ENCODE results near the gene EPM2AIP1.

EPM2AIP1 gene

GRCh38 chr3:36993326-36994283, 674 bp upstream of the EPM2AIP1 start, which contains the start of gene MLH1:
MLH1 (plus strand) TSS chr3:36993518; CDS start chr3:36993548, 30 bp downstream.
- Histone ChIP-seq H3K9me3 (ENCODE audit: control insufficient read depth, low read length) (no peaks in the 10 kb centered on the region), H3K4me3 (ENCODE audit: insufficient read depth, low read depth, low read length) (peak within 1 kb of the TSS; percentile 96), H3K27ac (ENCODE audit: insufficient read depth, low read depth, low read length, poor library complexity, severe bottlenecking) (peak within 1 kb of the TSS; percentile 98), H3K4me1 (ENCODE audit: control insufficient read depth, insufficient read depth, low read length) (peaks cover 26% of the 10 kb centered on the region), H3K27me3 (ENCODE audit: control insufficient read depth, insufficient read depth, low read length, poor library complexity, severe bottlenecking) (no peaks in the 10 kb centered on the region), H3K36me3 (ENCODE audit: control insufficient read depth, insufficient read depth, low read length) (peaks cover 5% of the 10 kb centered on the region)
- 2% methylated on average over 47 of the region's 47 CpGs for WGBS, 2 experiments

GRCh38 chr3:36991923-36992805, 767 bp downstream of the EPM2AIP1 start:
- Histone ChIP-seq H3K27ac (ENCODE audit: insufficient read depth, low read depth, low read length, poor library complexity, severe bottlenecking) (peak overlapping the region; percentile 98), H3K27me3 (ENCODE audit: control insufficient read depth, insufficient read depth, low read length, poor library complexity, severe bottlenecking) (no peaks in the 10 kb centered on the region), H3K36me3 (ENCODE audit: control insufficient read depth, insufficient read depth, low read length) (peaks cover under 1% of the 10 kb centered on the region), H3K9me3 (ENCODE audit: control insufficient read depth, low read length) (no peaks in the 10 kb centered on the region), H3K4me1 (ENCODE audit: control insufficient read depth, insufficient read depth, low read length) (peaks cover 26% of the 10 kb centered on the region), H3K4me3 (ENCODE audit: insufficient read depth, low read depth, low read length) (peak overlapping the region; percentile 96)
- WGBS, 2 experiments = 5 to 8% methylated on average over 24 of the region's 24 CpGs

GRCh38 chr3:36991147-36991546, 1.8 kb downstream of the EPM2AIP1 start:
- no peaks in the 10 kb centered on the region for H3K27me3 ChIP-seq (ENCODE audit: control insufficient read depth, insufficient read depth, low read length, poor library complexity, severe bottlenecking)
- peaks cover 26% of the 10 kb centered on the region for H3K4me1 ChIP-seq (ENCODE audit: control insufficient read depth, insufficient read depth, low read length)
- peak overlapping the region; percentile 96 for H3K4me3 ChIP-seq (ENCODE audit: insufficient read depth, low read depth, low read length)
- no peaks in the 10 kb centered on the region for H3K9me3 ChIP-seq (ENCODE audit: control insufficient read depth, low read length)
- WGBS, 2 experiments = 73 to 85% methylated on average over 3 of the region's 3 CpGs
- H3K36me3 ChIP-seq (ENCODE audit: control insufficient read depth, insufficient read depth, low read length) = peaks cover 5% of the 10 kb centered on the region
- H3K27ac ChIP-seq (ENCODE audit: insufficient read depth, low read depth, low read length, poor library complexity, severe bottlenecking) = no peak overlapping the region

- Histone ChIP-seq H3K4me1 (ENCODE audit: control insufficient read depth, insufficient read depth, low read length) (peaks cover 26% of the 10 kb centered on the region), H3K27ac (ENCODE audit: insufficient read depth, low read depth, low read length, poor library complexity, severe bottlenecking) (no peak overlapping the region), H3K36me3 (ENCODE audit: control insufficient read depth, insufficient read depth, low read length) (peaks cover 11% of the 10 kb centered on the region), H3K27me3 (ENCODE audit: control insufficient read depth, insufficient read depth, low read length, poor library complexity, severe bottlenecking) (no peaks in the 10 kb centered on the region), H3K4me3 (ENCODE audit: insufficient read depth, low read depth, low read length) (peak overlapping the region; percentile 13), H3K9me3 (ENCODE audit: control insufficient read depth, low read length) (no peaks in the 10 kb centered on the region)
Measured at GRCh38 chr3:36989568-36989967, 3.4 kb downstream of the EPM2AIP1 start.

- Histone ChIP-seq H3K4me1 (ENCODE audit: control insufficient read depth, insufficient read depth, low read length) (peaks cover 26% of the 10 kb centered on the region), H3K27me3 (ENCODE audit: control insufficient read depth, insufficient read depth, low read length, poor library complexity, severe bottlenecking) (no peaks in the 10 kb centered on the region), H3K27ac (ENCODE audit: insufficient read depth, low read depth, low read length, poor library complexity, severe bottlenecking) (no peak overlapping the region), H3K36me3 (ENCODE audit: control insufficient read depth, insufficient read depth, low read length) (peaks cover 11% of the 10 kb centered on the region), H3K4me3 (ENCODE audit: insufficient read depth, low read depth, low read length) (peak overlapping the region; percentile 13), H3K9me3 (ENCODE audit: control insufficient read depth, low read length) (no peaks in the 10 kb centered on the region)
- WGBS, 2 experiments = 92 to 94% methylated on average over 2 to 3 of the region's 3 CpGs
Measured at GRCh38 chr3:36989005-36989404, 3.9 kb downstream of the EPM2AIP1 start.

- Histone ChIP-seq H3K4me1 (ENCODE audit: control insufficient read depth, insufficient read depth, low read length) (peaks cover 26% of the 10 kb centered on the region), H3K4me3 (ENCODE audit: insufficient read depth, low read depth, low read length) (no peak overlapping the region), H3K27me3 (ENCODE audit: control insufficient read depth, insufficient read depth, low read length, poor library complexity, severe bottlenecking) (no peaks in the 10 kb centered on the region), H3K27ac (ENCODE audit: insufficient read depth, low read depth, low read length, poor library complexity, severe bottlenecking) (no peak overlapping the region), H3K9me3 (ENCODE audit: control insufficient read depth, low read length) (no peaks in the 10 kb centered on the region), H3K36me3 (ENCODE audit: control insufficient read depth, insufficient read depth, low read length) (peaks cover 16% of the 10 kb centered on the region)
- WGBS, 2 experiments = 91 to 95% methylated on average over 2 of the region's 2 CpGs
Measured at GRCh38 chr3:36988356-36988755, 4.6 kb downstream of the EPM2AIP1 start.

- H3K36me3 ChIP-seq (ENCODE audit: control insufficient read depth, insufficient read depth, low read length) = peaks cover 12% of the 10 kb centered on the region
- no peak overlapping the region for H3K27ac ChIP-seq (ENCODE audit: insufficient read depth, low read depth, low read length, poor library complexity, severe bottlenecking)
- H3K9me3 ChIP-seq (ENCODE audit: control insufficient read depth, low read length) = no peaks in the 10 kb centered on the region
- H3K4me1 ChIP-seq (ENCODE audit: control insufficient read depth, insufficient read depth, low read length) = no peaks in the 10 kb centered on the region
- 91 to 93% methylated on average over 4 of the region's 4 CpGs for WGBS, 2 experiments
- H3K27me3 ChIP-seq (ENCODE audit: control insufficient read depth, insufficient read depth, low read length, poor library complexity, severe bottlenecking) = no peaks in the 10 kb centered on the region
- H3K4me3 ChIP-seq (ENCODE audit: insufficient read depth, low read depth, low read length) = no peak overlapping the region
Measured at GRCh38 chr3:36981006-36981405, 11.9 kb downstream of the EPM2AIP1 start.

GRCh38 chr3:36973139-36973538, 19.8 kb downstream of the EPM2AIP1 start:
- H3K27me3 ChIP-seq (ENCODE audit: control insufficient read depth, insufficient read depth, low read length, poor library complexity, severe bottlenecking) = no peaks in the 10 kb centered on the region
- peaks cover 13% of the 10 kb centered on the region for H3K4me1 ChIP-seq (ENCODE audit: control insufficient read depth, insufficient read depth, low read length)
- no peaks in the 10 kb centered on the region for H3K36me3 ChIP-seq (ENCODE audit: control insufficient read depth, insufficient read depth, low read length)
- no peak overlapping the region for H3K4me3 ChIP-seq (ENCODE audit: insufficient read depth, low read depth, low read length)
- H3K27ac ChIP-seq (ENCODE audit: insufficient read depth, low read depth, low read length, poor library complexity, severe bottlenecking) = no peak overlapping the region
- no peaks in the 10 kb centered on the region for H3K9me3 ChIP-seq (ENCODE audit: control insufficient read depth, low read length)
- 100% methylated on average over 1 of the region's 1 CpG; no CpG with 5 or more reads in 1 of the 2 experiments for WGBS, 2 experiments

- H3K9me3 ChIP-seq (ENCODE audit: control insufficient read depth, low read length) = no peaks in the 10 kb centered on the region
- no peak overlapping the region for H3K4me3 ChIP-seq (ENCODE audit: insufficient read depth, low read depth, low read length)
- no peak overlapping the region for H3K27ac ChIP-seq (ENCODE audit: insufficient read depth, low read depth, low read length, poor library complexity, severe bottlenecking)
- no peaks in the 10 kb centered on the region for H3K36me3 ChIP-seq (ENCODE audit: control insufficient read depth, insufficient read depth, low read length)
- H3K27me3 ChIP-seq (ENCODE audit: control insufficient read depth, insufficient read depth, low read length, poor library complexity, severe bottlenecking) = no peaks in the 10 kb centered on the region
- peaks cover 13% of the 10 kb centered on the region for H3K4me1 ChIP-seq (ENCODE audit: control insufficient read depth, insufficient read depth, low read length)
- WGBS, 2 experiments = 93 to 100% methylated on average over 1 of the region's 2 CpGs
Measured at GRCh38 chr3:36972163-36972562, 20.8 kb downstream of the EPM2AIP1 start.

Measured in ectodermal cell (in vitro differentiated cells).